H1 (cell line): ENCODE data around the gene SHISA9. TPM values are rescaled to one million over a fixed set of nuclear protein-coding genes. Genes with fewer than 3 reads are reported as not detected.

Experiments used
- CTCF ChIA-PET: fragments of 300-600 bp; sonication (Branson Sonifier 250); formaldehyde crosslinking; loops from one replicate; lab custom pipeline; 2021; ENCODE audit not compliant: partially characterized antibody; lab: Charles Lee
- POLR2A ChIA-PET: fragments of 300-600 bp; sonication (Branson Sonifier 250); formaldehyde crosslinking; loops from one replicate; lab custom pipeline; 2021; ENCODE audit warnings: inconsistent platforms; ENCODE audit not compliant: partially characterized antibody; lab: Charles Lee
- DNase-seq, 2 experiments: peaks; one replicate each; pipeline versions ENCODE4 v3.0.0 to v3.0.0-alpha.2; 2010 to 2022; ENCODE audit warnings: low spot score in 2 of 2, low read depth in 1 of 2, mixed read lengths in 1 of 2
- FAIRE-seq: peaks from 2 replicates; lab custom pipeline; 2011; peaks lifted over from hg19 to GRCh38; lab: Jason Lieb, UNC
- H2AFZ ChIP-seq: 2 replicates; pipeline ENCODE4 v1.8.1; 2012; ENCODE audit warnings: low read length, inconsistent platforms
- H2AK5ac ChIP-seq: 2 replicates; pipeline ENCODE4 v1.6.1; 2013; ENCODE audit warnings: low read depth, low read length
- H2BK120ac ChIP-seq: replicated peaks from 2 replicates; pipeline ENCODE3; 2013; ENCODE audit warnings: low read depth, low read length, inconsistent platforms
- H2BK12ac ChIP-seq: 2 replicates; pipeline ENCODE4 v1.6.1; 2013; ENCODE audit warnings: low read depth, low read length
- H2BK15ac ChIP-seq: 2 replicates; pipeline ENCODE4 v1.6.1; 2013; ENCODE audit warnings: low read length
- H2BK20ac ChIP-seq: 2 replicates; pipeline ENCODE4 v1.6.1; 2013; ENCODE audit warnings: low read length
- H2BK5ac ChIP-seq: 2 replicates; pipeline ENCODE4 v1.6.1; 2013; ENCODE audit warnings: low read depth, low read length
- H3K14ac ChIP-seq: 2 replicates; pipeline ENCODE4 v1.6.1; 2013; ENCODE audit warnings: inconsistent platforms; ENCODE audit not compliant: insufficient read length
- H3K18ac ChIP-seq: 2 replicates; pipeline ENCODE4 v1.6.1; 2013; ENCODE audit warnings: low read length; ENCODE audit errors: extremely low read depth
- H3K23ac ChIP-seq: 2 replicates; pipeline ENCODE4 v1.6.1; 2013; ENCODE audit warnings: inconsistent platforms; ENCODE audit not compliant: insufficient read length
- H3K23me2 ChIP-seq: 2 replicates; pipeline ENCODE4 v1.6.1; 2013; ENCODE audit warnings: low read depth, low read length
- H3K27ac ChIP-seq: 2 replicates; pipeline ENCODE4 v1.6.1; 2011; ENCODE audit warnings: low read depth, low read length, inconsistent platforms
- H3K27me3 ChIP-seq, 4 experiments: replicated peaks in 1 of 4; 1 replicate in 1 of 4; 2 replicates in 3 of 4; pipeline versions ENCODE4 v1.6.1 to v1.8.1; 2011 to 2013; ENCODE audit warnings: low read length in 3 of 4, mild to moderate bottlenecking in 3 of 4, inconsistent platforms in 2 of 4, mixed read lengths in 2 of 4, moderate library complexity in 1 of 4; ENCODE audit not compliant: control insufficient read depth in 3 of 4, insufficient read depth in 3 of 4; ENCODE audit errors: extremely low read depth in 1 of 4
- H3K36me3 ChIP-seq, 4 experiments: 2 replicates each; pipeline versions ENCODE4 v1.6.1 to v1.8.1; 2011 to 2013; ENCODE audit warnings: mild to moderate bottlenecking in 4 of 4, low read length in 3 of 4, moderate library complexity in 2 of 4, control low read depth in 1 of 4, inconsistent platforms in 1 of 4; ENCODE audit not compliant: insufficient read depth in 4 of 4, control insufficient read depth in 2 of 4
- H3K4ac ChIP-seq: replicated peaks from 2 replicates; pipeline ENCODE3; 2013; ENCODE audit warnings: low read length, low read depth, mixed read lengths, inconsistent platforms; ENCODE audit not compliant: insufficient read length
- H3K4me1 ChIP-seq, 4 experiments: replicated peaks in 1 of 4; 1 replicate in 1 of 4; 2 replicates in 3 of 4; pipeline versions ENCODE4 v1.6.1 to v1.8.1; 2011 to 2013; ENCODE audit warnings: low read length in 3 of 4, inconsistent platforms in 2 of 4, mixed read lengths in 1 of 4; ENCODE audit not compliant: insufficient read depth in 4 of 4, control insufficient read depth in 3 of 4
- H3K4me2 ChIP-seq, 2 experiments: 2 replicates each; pipeline versions ENCODE4 v1.6.1 to v1.8.1; 2011 to 2013; ENCODE audit warnings: low read depth in 2 of 2, low read length in 2 of 2, control low read depth in 1 of 2, inconsistent platforms in 1 of 2, mild to moderate bottlenecking in 1 of 2; ENCODE audit not compliant: insufficient read depth in 1 of 2
- H3K4me3 ChIP-seq, 4 experiments: fragments of 200-600, 300-600 bp in 1 of 4; sonication (generic), shearing (Covaris generic), sonication (Bioruptor Twin) in 1 of 4; 2 replicates each; pipeline versions ENCODE4 v1.5.1 to v1.8.1; 2011 to 2016; ENCODE audit warnings: low read length in 4 of 4, low read depth in 3 of 4, control low read depth in 2 of 4, inconsistent platforms in 2 of 4, mild to moderate bottlenecking in 2 of 4, mixed read lengths in 1 of 4, moderate library complexity in 1 of 4; ENCODE audit not compliant: insufficient read depth in 2 of 4; ENCODE audit errors: extremely low read depth in 1 of 4
- H3K56ac ChIP-seq: replicated peaks from 2 replicates; pipeline ENCODE3; 2013; ENCODE audit warnings: low read depth, mild to moderate bottlenecking, mixed read lengths, low read length, inconsistent platforms; ENCODE audit not compliant: insufficient read length
- H3K79me1 ChIP-seq: 2 replicates; pipeline ENCODE4 v1.6.1; 2013; ENCODE audit warnings: low read depth, low read length, control low read depth
- H3K79me2 ChIP-seq, 2 experiments: 2 replicates each; pipeline versions ENCODE4 v1.6.1 to v1.8.1; 2012 to 2013; ENCODE audit warnings: low read length in 2 of 2, mild to moderate bottlenecking in 2 of 2, inconsistent platforms in 1 of 2; ENCODE audit not compliant: insufficient read depth in 2 of 2, control insufficient read depth in 1 of 2
- H3K9ac ChIP-seq, 4 experiments: replicated peaks in 1 of 4; 1 replicate in 1 of 4; 2 replicates in 3 of 4; pipeline versions ENCODE4 v1.6.1 to v1.8.1; 2011 to 2013; ENCODE audit warnings: low read depth in 3 of 4, low read length in 3 of 4, control low read depth in 2 of 4, mild to moderate bottlenecking in 2 of 4, moderate library complexity in 2 of 4, inconsistent platforms in 1 of 4; ENCODE audit errors: extremely low read depth in 1 of 4
- H3K9me3 ChIP-seq, 2 experiments: 2 replicates each; pipeline versions ENCODE4 v1.6.1 to v1.8.1; 2012 to 2013; ENCODE audit warnings: mild to moderate bottlenecking in 2 of 2, moderate library complexity in 2 of 2, control low read depth in 1 of 2, inconsistent platforms in 1 of 2, low read depth in 1 of 2, low read length in 1 of 2, mixed read lengths in 1 of 2; ENCODE audit not compliant: insufficient read depth in 2 of 2
- H4K20me1 ChIP-seq, 2 experiments: replicated peaks in 1 of 2; 2 replicates each; pipeline versions ENCODE3 to v1.8.1; 2011 to 2013; ENCODE audit warnings: inconsistent platforms in 2 of 2, low read length in 2 of 2, mild to moderate bottlenecking in 1 of 2; ENCODE audit not compliant: insufficient read depth in 2 of 2, control insufficient read depth in 1 of 2
- H4K5ac ChIP-seq: 2 replicates; pipeline ENCODE4 v1.6.1; 2013; ENCODE audit warnings: low read length, low read depth, mixed read lengths, inconsistent platforms; ENCODE audit not compliant: insufficient read length
- H4K8ac ChIP-seq: 2 replicates; pipeline ENCODE4 v1.8.0; 2013; ENCODE audit warnings: mild to moderate bottlenecking, moderate library complexity, low read length, inconsistent platforms; ENCODE audit not compliant: insufficient read depth; ENCODE audit errors: extremely low read depth
- H4K91ac ChIP-seq: replicated peaks from 2 replicates; pipeline ENCODE3; 2013; ENCODE audit warnings: low read length, mixed read lengths, inconsistent platforms; ENCODE audit not compliant: insufficient read length
- EP300 ChIP-seq, 2 experiments: IDR thresholded peaks; 1 replicate in 1 of 2; 2 replicates in 1 of 2; pipeline ENCODE4 v1.6.1; 2011 to 2012; ENCODE audit warnings: low read depth in 2 of 2, low read length in 2 of 2, mild to moderate bottlenecking in 2 of 2, borderline replicate concordance in 1 of 2, inconsistent platforms in 1 of 2, moderate library complexity in 1 of 2
- HDAC6 ChIP-seq: IDR thresholded peaks from one replicate; pipeline ENCODE4 v1.7.1; 2012; ENCODE audit warnings: low read depth, mild to moderate bottlenecking, inconsistent platforms, low read length, moderate library complexity
- MAFK ChIP-seq: IDR thresholded peaks from 2 replicates; pipeline ENCODE4 v1.6.1; 2012; ENCODE audit warnings: low read depth, mild to moderate bottlenecking, improper control_type of control experiment, low read length
- RAD21 ChIP-seq, 2 experiments: IDR thresholded peaks in 1 of 2; conservative IDR thresholded peaks in 1 of 2; 2 replicates each; pipeline ENCODE4 v1.6.1; 2011; ENCODE audit warnings: low read depth in 2 of 2, low read length in 2 of 2, improper control_type of control experiment in 1 of 2, inconsistent platforms in 1 of 2, mild to moderate bottlenecking in 1 of 2, moderate library complexity in 1 of 2
- RNF2 ChIP-seq: fragments of 200-900, 300-1000 bp; sonication (generic); IDR thresholded peaks from 2 replicates; pipeline ENCODE4 v1.7.1; 2016; ENCODE audit warnings: borderline replicate concordance, low read depth, mild to moderate bottlenecking, antibody characterized with exemption, low read length; ENCODE audit not compliant: poor library complexity, severe bottlenecking; ENCODE audit errors: missing control alignments
- RXRA ChIP-seq: IDR thresholded peaks from 2 replicates; pipeline ENCODE4 v1.6.1; 2011; ENCODE audit warnings: low read depth, mild to moderate bottlenecking, low read length, moderate library complexity; ENCODE audit not compliant: insufficient read depth
- SRF ChIP-seq: IDR thresholded peaks from 2 replicates; pipeline ENCODE4 v1.6.1; 2011; ENCODE audit warnings: mild to moderate bottlenecking, low read depth, low read length, moderate library complexity
- TAF1 ChIP-seq: IDR thresholded peaks from 2 replicates; pipeline ENCODE4 v1.6.1; 2011; ENCODE audit warnings: mild to moderate bottlenecking, low read depth, low read length
- WGBS, 2 experiments: shearing (Covaris generic) in 1 of 2; methylation state at CpG; one replicate each; pipeline versions ENCODE4 v1.1.6 to v1.1.7; 2013 to 2015; ENCODE audit warnings: low lambda C conversion rate in 2 of 2, mixed read lengths in 2 of 2, inconsistent platforms in 1 of 2, low coverage in 1 of 2, missing lambda C conversion rate in 1 of 2; ENCODE audit not compliant: insufficient replicate concordance in 2 of 2, insufficient coverage in 1 of 2, insufficient read length in 1 of 2; ENCODE audit errors: extremely low coverage in 1 of 2, missing lambda C conversion rate in 1 of 2; 5-methylcytosine and 5-hydroxymethylcytosine counted together
- polyA plus RNA-seq, 7 experiments: library from polyadenylated mRNA; depleted of rRNA in 3 of 7; stranded (reverse) in 5 of 7; unstranded in 2 of 7; fragments of >200 nt in 5 of 7; fragments of 200-250 nt in 2 of 7; gene quantifications; 1 replicate in 5 of 7; 2 replicates in 1 of 7; 4 replicates in 1 of 7; pipeline versions ENCODE4 v1.2.1 to v1.2.3, GENCODE V29; 2011 to 2013; ENCODE audit warnings: missing spikeins in 2 of 7, mixed read lengths in 2 of 7
- total RNA-seq: library from RNA; stranded (reverse); fragmentation: NEBNext Ultra II Directional; extraction: Animal tissue kit (Norgen Biotek cat#: 25700); gene quantifications from 2 replicates; pipeline ENCODE4 v1.2.1, GENCODE V29; 2021

Gene SHISA9
- total and polyA plus RNA-seq, 2 of the 8 experiments (the other 6 are each of a cell fraction or from before 2014, with no cell fraction given), result 25.6 to 39.8 TPM

DNA sequence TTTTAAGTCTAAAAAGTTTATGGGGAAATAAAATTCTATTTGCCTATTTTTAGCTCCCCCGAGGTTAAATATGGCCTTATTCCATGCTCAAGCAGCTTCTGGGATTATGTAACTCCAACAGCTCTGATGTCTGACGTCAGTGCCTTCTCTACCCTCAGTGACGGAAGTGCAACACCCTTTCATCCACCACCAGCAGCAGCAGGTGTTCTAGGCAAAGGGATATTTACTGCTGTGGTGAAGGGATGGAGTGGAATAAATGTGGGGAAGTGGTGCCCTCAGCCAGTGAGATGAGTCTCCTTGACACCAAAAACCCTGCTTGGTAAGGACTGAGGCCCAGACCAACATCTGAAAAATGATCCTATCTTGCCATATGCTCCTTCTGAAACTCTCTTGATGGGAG lies 247.4 kb downstream of the SHISA9 start:
- H4K5ac ChIP-seq, result no peak overlapping the region
- H2BK120ac ChIP-seq, result no peak overlapping the region
- H2BK15ac ChIP-seq, result no peak overlapping the region
- H3K23ac ChIP-seq, result no peak overlapping the region
- H3K9me3 ChIP-seq, result no peaks in the 10 kb centered on the region
- peaks cover 2 to 8% (median 3%) of the 10 kb centered on the region in 4 experiments; a peak in 5 of 7 replicates for H3K4me1 ChIP-seq
- no peak overlapping the region for H2BK12ac ChIP-seq
- peaks cover 0 to 2% of the 10 kb centered on the region in 2 experiments for H4K20me1 ChIP-seq
- H3K4me2 ChIP-seq, result no peak overlapping the region
- H2BK5ac ChIP-seq, result no peak overlapping the region
- no peaks in the 10 kb centered on the region; a peak in 1 of 8 replicates for H3K36me3 ChIP-seq
- H2BK20ac ChIP-seq, result no peak overlapping the region
- no peaks in the 10 kb centered on the region for H3K27me3 ChIP-seq
- H4K91ac ChIP-seq, result no peak overlapping the region
- no peak for DNase-seq
- no peak overlapping the region for H2AK5ac ChIP-seq
- FAIRE-seq, result no peak
- no peak overlapping the region for H3K14ac ChIP-seq
- no peak overlapping the region for H3K9ac ChIP-seq
- WGBS, 2 experiments, result 80% methylated on average over 3 of the region's 3 CpGs; no CpG with 5 or more reads in 1 of the 2 experiments
- H3K79me1 ChIP-seq, result peaks cover 5% of the 10 kb centered on the region
- peak overlapping the region; percentile 53 for H4K8ac ChIP-seq
- no peak overlapping the region for H3K27ac ChIP-seq
- no peak overlapping the region for H2AFZ ChIP-seq
- H3K23me2 ChIP-seq, result no peaks in the 10 kb centered on the region; the same call in 1 of the 2 replicates
- CTCF ChIA-PET, result no interaction called here
- H3K79me2 ChIP-seq, result peaks cover 0 to 32% of the 10 kb centered on the region in 2 experiments; a peak in 2 of 4 replicates
- TF ChIP-seq MAFK (no peak), RXRA (no peak), TAF1 (no peak), RAD21 (IDR thresholded peaks at IDR 0.05 in 1 of 2, conservative IDR thresholded peaks at IDR 0.05 in 1 of 2; ENCODE audit: low read depth in 2 of 2, low read length in 2 of 2) (no peak), EP300 (IDR thresholded peaks at IDR 0.05; ENCODE audit: borderline replicate concordance in 1 of 2, low read depth in 2 of 2, low read length in 2 of 2) (no peak), SRF (no peak), HDAC6 (no peak), RNF2 (no peak)
- H3K18ac ChIP-seq, result no peak overlapping the region
- POLR2A ChIA-PET, result interaction anchor here (0.6 kb wide), 1 partner anchor 37 kb away, joined by 3 read pairs; no protein-coding TSS in a partner anchor
- H3K4me3 ChIP-seq, result no peak overlapping the region
- H3K4ac ChIP-seq, result no peak overlapping the region
- H3K56ac ChIP-seq, result no peak overlapping the region
